ENCODE results near the gene OTOGL. TPM values are rescaled to one million over a fixed set of nuclear protein-coding genes. Genes with fewer than 3 reads are reported as not detected.
A peak's percentile ranks its signal among the peaks of the same experiment; 100 is the strongest.
"Not testable (repeated sequence)": the region's sequence is repeated elsewhere in the genome, so short reads cannot be mapped to it uniquely, and the experiment has no call there.

OTOGL gene
- total RNA-seq, 4 donors from 2014 or later = 0.13 to 1.7 (median 0.23) TPM

DNA sequence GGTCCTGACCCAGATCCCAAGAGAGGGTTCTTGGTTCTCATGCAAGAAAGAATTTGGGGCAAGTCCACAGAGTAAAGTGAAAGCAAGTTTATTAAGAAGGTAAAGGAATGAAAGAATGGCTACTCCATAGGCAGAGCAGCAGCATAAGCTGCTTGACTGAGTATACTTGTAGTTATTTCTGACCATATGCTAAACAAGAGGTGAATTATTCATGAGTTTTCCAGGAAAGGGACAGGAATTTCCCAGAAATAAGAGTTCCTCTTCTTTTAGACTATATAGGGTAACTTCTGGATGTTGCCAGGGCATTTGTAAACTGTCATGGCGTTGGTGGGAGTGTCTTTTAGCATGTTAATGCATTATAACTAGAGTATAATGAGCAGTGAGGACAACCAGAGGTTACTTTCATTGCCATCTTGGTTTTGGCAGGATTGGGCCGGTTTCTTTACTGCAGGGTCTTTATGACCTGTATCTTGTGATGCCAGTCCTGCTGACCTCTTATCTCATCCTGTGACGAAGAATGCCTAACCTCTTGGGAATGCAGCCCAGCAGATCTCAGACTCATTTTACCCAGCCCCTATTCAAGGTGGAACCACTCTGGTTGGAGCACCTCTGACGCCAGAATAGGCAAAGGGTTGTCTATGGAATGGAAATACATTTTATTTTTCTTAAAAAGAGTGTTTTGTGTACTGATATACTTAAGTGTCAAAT is 113.8 kb downstream of the OTOGL start:
- Histone ChIP-seq H3K27ac (no peak overlapping the region), H3K4me1 (peaks cover 0 to under 1% (median 0%) of the 10 kb centered on the region in 4 donors), H3K27me3 (no peaks in the 10 kb centered on the region), H3K4me3 (no peak overlapping the region), H3K36me3 (no peaks in the 10 kb centered on the region), H3K9me3 (no peaks in the 10 kb centered on the region)
- no peak for DNase-seq
- TF ChIP-seq POLR2A (IDR thresholded peaks at IDR 0.05) = no peak
- TF ChIP-seq, protein P1, sequence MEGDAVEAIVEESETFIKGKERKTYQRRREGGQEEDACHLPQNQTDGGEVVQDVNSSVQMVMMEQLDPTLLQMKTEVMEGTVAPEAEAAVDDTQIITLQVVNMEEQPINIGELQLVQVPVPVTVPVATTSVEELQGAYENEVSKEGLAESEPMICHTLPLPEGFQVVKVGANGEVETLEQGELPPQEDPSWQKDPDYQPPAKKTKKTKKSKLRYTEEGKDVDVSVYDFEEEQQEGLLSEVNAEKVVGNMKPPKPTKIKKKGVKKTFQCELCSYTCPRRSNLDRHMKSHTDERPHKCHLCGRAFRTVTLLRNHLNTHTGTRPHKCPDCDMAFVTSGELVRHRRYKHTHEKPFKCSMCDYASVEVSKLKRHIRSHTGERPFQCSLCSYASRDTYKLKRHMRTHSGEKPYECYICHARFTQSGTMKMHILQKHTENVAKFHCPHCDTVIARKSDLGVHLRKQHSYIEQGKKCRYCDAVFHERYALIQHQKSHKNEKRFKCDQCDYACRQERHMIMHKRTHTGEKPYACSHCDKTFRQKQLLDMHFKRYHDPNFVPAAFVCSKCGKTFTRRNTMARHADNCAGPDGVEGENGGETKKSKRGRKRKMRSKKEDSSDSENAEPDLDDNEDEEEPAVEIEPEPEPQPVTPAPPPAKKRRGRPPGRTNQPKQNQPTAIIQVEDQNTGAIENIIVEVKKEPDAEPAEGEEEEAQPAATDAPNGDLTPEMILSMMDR (IDR thresholded peaks at IDR 0.05) = no peak

DNA sequence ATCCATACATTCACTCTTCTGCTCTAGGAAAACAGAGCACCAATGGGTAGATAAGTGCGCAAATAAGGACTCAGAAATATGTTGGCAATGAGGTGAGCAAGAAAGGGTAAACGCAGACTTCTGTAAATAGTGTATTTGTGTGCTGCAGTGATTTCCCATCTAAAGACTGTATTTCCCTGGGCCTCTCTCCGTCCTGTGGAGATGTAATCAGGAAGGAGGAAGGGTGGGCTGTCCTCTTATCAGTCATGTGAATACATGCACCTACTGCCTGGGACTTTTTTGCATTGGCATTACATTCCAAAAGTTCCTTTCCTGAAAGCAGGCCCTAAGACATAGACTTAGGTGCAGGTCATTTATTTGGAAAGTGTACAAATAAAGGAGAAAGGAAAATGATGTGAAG is 114.5 kb downstream of the OTOGL start:
- no peak for DNase-seq
- no peaks in the 10 kb centered on the region for H3K36me3 ChIP-seq
- no peak overlapping the region for H3K4me3 ChIP-seq
- TF ChIP-seq, protein P1 (IDR thresholded peaks at IDR 0.05) = no peak
- TF ChIP-seq POLR2A (IDR thresholded peaks at IDR 0.05) = no peak
- H3K27ac ChIP-seq = no peak overlapping the region
- no peaks in the 10 kb centered on the region for H3K9me3 ChIP-seq
- no peaks in the 10 kb centered on the region for H3K27me3 ChIP-seq
- H3K4me1 ChIP-seq = peaks cover 0 to 6% (median 0%) of the 10 kb centered on the region in 4 donors

DNA sequence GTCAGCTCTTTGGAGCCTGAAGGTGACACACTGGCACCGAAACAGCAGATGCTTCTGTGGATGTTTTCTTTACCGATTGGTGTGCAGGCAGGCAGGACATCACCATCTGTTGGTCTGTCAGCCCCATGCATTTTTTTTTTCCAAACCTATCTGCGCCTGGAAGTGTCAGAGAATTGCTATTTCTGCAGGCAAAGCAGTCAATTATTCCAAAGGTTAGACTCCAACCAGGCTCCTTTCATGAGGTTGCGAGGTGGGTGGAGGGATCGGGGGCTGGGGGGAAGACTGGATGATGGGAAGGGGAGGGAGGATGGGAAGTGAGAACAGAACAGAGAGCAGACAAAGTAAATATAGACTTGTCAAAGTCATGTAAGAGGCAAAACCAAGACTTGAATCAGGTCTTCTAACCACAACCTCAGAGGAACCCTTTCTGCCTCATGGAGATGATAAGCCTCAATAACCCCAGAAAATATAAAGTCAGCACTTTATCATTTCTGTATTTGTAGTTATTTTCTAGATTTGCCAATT is 117.7 kb downstream of the OTOGL start:
- Histone ChIP-seq H3K4me3 (no peak overlapping the region), H3K9me3 (no peaks in the 10 kb centered on the region), H3K36me3 (no peaks in the 10 kb centered on the region), H3K27ac (no peak overlapping the region), H3K4me1 (peaks cover 0 to 9% (median 0%) of the 10 kb centered on the region in 4 donors), H3K27me3 (no peaks in the 10 kb centered on the region)
- no peak for DNase-seq
- TF ChIP-seq POLR2A (IDR thresholded peaks at IDR 0.05) = no peak
- TF ChIP-seq, protein P1 (IDR thresholded peaks at IDR 0.05) = no peak

DNA sequence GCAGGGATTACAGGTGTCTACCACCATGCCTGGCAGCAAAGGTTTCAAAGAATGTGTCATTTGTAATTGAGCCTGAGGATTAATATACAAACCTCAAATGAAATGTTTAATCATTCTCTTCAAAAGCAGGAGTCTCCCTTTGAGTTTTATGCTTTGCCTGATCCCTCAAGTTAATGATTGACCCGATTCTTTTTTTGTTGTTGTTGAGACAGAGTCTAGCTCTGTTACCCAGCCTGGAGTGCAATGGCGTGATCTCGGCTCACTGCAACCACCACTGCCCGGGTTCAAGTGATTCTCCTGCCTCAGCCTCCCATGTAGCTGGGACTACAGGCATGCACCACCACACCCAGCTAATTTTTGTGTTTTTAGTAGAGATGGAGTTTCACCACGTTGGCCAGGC is 119.6 kb downstream of the OTOGL start:
- H3K27me3 ChIP-seq, H3K36me3 ChIP-seq, H3K4me1 ChIP-seq, H3K9me3 ChIP-seq, H3K4me3 ChIP-seq, DNase-seq: not testable (repeated sequence)
- H3K27ac ChIP-seq = peak overlapping the region in 1 of 4 donors; percentile 5

DNA sequence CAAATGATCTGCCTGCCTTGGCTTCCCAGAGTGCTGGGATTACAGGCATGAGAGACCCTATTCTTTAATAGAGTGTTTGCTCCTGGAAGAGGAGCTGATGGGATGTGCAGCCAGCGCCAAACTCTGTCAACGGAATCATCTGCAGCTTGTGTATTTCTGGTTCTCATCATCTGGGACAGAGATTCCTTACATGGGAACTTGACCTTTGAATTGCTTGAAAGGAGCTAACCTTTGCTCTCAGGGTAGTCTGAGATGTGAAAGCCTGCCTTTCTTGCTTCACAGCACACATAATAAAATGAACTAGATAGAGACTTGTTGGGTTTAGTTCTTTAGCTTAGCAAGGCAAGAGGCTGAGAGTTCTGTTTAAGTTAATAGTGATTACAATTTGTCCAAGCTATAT is 120.0 kb downstream of the OTOGL start:
- peaks cover 0 to 9% (median 0%) of the 10 kb centered on the region in 4 donors for H3K4me1 ChIP-seq
- DNase-seq = no peak
- H3K4me3 ChIP-seq = no peak overlapping the region
- H3K9me3 ChIP-seq = no peaks in the 10 kb centered on the region
- H3K36me3 ChIP-seq = no peaks in the 10 kb centered on the region
- H3K27ac ChIP-seq = peak overlapping the region in 1 of 4 donors; percentile 5
- TF ChIP-seq, protein P1 (IDR thresholded peaks at IDR 0.05) = no peak
- TF ChIP-seq POLR2A (IDR thresholded peaks at IDR 0.05) = no peak
- no peaks in the 10 kb centered on the region for H3K27me3 ChIP-seq

DNA sequence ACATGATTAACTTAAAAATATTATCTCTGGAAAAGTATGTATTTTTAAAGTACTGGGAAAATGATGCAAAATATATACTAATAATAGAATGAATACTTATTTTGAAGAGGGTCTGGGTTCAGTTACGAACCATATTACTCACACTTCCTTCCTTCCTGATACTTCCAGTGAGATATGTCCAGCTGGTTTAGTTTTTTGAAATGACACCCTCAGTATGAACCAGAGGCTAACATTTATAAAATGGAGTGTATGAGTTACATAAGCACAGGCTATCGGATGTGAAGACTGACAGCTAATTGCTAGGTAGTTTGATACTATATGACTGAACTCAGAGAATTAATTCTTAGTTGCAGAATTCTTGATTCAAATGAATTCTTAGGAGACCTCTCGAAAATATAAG is 122.9 kb downstream of the OTOGL start:
- H3K9me3 ChIP-seq = no peaks in the 10 kb centered on the region
- H3K27ac ChIP-seq = no peak overlapping the region
- H3K36me3 ChIP-seq = no peaks in the 10 kb centered on the region
- no peak overlapping the region for H3K4me3 ChIP-seq
- TF ChIP-seq, protein P1 (IDR thresholded peaks at IDR 0.05) = no peak
- no peak for TF ChIP-seq POLR2A (IDR thresholded peaks at IDR 0.05)
- DNase-seq = no peak
- H3K27me3 ChIP-seq = no peaks in the 10 kb centered on the region
- peaks cover 0 to 9% (median 0%) of the 10 kb centered on the region in 4 donors for H3K4me1 ChIP-seq
